Natural killer cell (primary cell): ENCODE data around the gene DNLZ. TPM values are rescaled to one million over a fixed set of nuclear protein-coding genes. Genes with fewer than 3 reads are reported as not detected.

Source experiments
- ATAC-seq, 3 donors: fragments of 150-1000 bp in 2 of 3; fragments of 200-7000 bp in 1 of 3; cut with Tn5 transposase; 1 replicate in 1 of 3; 2 replicates in 2 of 3; pipeline ENCODE4 v1.10.0; 2021; ENCODE audit warnings: mild to moderate bottlenecking in 2 of 3, moderate library complexity in 2 of 3
- DNase-seq, 2 donors: peaks; one replicate each; pipeline versions ENCODE4 v3.0.0 to v3.0.0-alpha.2; 2013 to 2021; ENCODE audit warnings: mixed read lengths in 1 of 2
- H3K27ac ChIP-seq: one replicate; pipeline ENCODE4 v1.5.1; 2013; ENCODE audit warnings: mild to moderate bottlenecking, low read length
- H3K27me3 ChIP-seq: one replicate; pipeline ENCODE4 v1.6.1; 2013; ENCODE audit warnings: low read length; ENCODE audit not compliant: control insufficient read depth, insufficient read depth
- H3K36me3 ChIP-seq: one replicate; pipeline ENCODE4 v1.6.1; 2013; ENCODE audit warnings: low read length; ENCODE audit not compliant: control insufficient read depth, insufficient read depth
- H3K4me1 ChIP-seq: one replicate; pipeline ENCODE4 v1.6.1; 2013; ENCODE audit warnings: low read length; ENCODE audit not compliant: control insufficient read depth, insufficient read depth
- H3K4me3 ChIP-seq: one replicate; pipeline ENCODE4 v1.5.1; 2013; ENCODE audit warnings: low read length
- H3K9me3 ChIP-seq: one replicate; pipeline ENCODE4 v1.6.1; 2013; ENCODE audit warnings: low read length; ENCODE audit not compliant: control insufficient read depth, insufficient read depth
- H3K27ac Mint-ChIP-seq, 2 donors: one replicate each; pipeline ENCODE4 v1.8.0; 2022; ENCODE audit warnings: mild to moderate bottlenecking in 2 of 2, mixed read lengths in 2 of 2, moderate library complexity in 1 of 2
- H3K27me3 Mint-ChIP-seq, 2 donors: one replicate each; pipeline ENCODE4 v1.8.0; 2022; ENCODE audit warnings: low read depth in 2 of 2, mixed read lengths in 2 of 2
- H3K36me3 Mint-ChIP-seq: one replicate; pipeline ENCODE4 v1.8.0; 2022; ENCODE audit warnings: mixed read lengths
- H3K4me1 Mint-ChIP-seq, 2 donors: one replicate each; pipeline ENCODE4 v1.8.0; 2022; ENCODE audit warnings: mixed read lengths in 2 of 2
- H3K4me3 Mint-ChIP-seq: one replicate; pipeline ENCODE4 v1.8.0; 2022; ENCODE audit warnings: mild to moderate bottlenecking, moderate library complexity, mixed read lengths
- H3K9me3 Mint-ChIP-seq, 2 donors: one replicate each; pipeline ENCODE4 v1.8.0; 2022; ENCODE audit warnings: mixed read lengths in 2 of 2
- WGBS: methylation state at CpG from one replicate; pipeline ENCODE4 v1.1.7; 2013; ENCODE audit warnings: missing lambda C conversion rate; ENCODE audit not compliant: insufficient coverage; 5-methylcytosine and 5-hydroxymethylcytosine counted together
- intact Hi-C: fragments of 100-400 bp; cut with micrococcal nuclease; formaldehyde crosslinking; loops from one replicate; pipeline ENCODE4 v1.14.2; 2022
- total RNA-seq, 4 donors: library from RNA; stranded (reverse); fragments of 120-200 nt in 1 of 4; gene quantifications; one replicate each; pipeline versions ENCODE4 v1.2.3 to v1.2.4, GENCODE V29; 2013 to 2022
- TF ChIP-seq, protein P1 (sequence below): fragments of 200-600 bp; IDR thresholded peaks from one replicate; pipeline ENCODE4 v1.8.0; 2022; ENCODE audit warnings: antibody characterized with exemption

The DNLZ gene
- total RNA-seq, 3 donors from 2014 or later (not counting 1 experiment from before 2014, with no cell fraction given) = 24.6 to 34.8 (median 28.9) TPM

DNA sequence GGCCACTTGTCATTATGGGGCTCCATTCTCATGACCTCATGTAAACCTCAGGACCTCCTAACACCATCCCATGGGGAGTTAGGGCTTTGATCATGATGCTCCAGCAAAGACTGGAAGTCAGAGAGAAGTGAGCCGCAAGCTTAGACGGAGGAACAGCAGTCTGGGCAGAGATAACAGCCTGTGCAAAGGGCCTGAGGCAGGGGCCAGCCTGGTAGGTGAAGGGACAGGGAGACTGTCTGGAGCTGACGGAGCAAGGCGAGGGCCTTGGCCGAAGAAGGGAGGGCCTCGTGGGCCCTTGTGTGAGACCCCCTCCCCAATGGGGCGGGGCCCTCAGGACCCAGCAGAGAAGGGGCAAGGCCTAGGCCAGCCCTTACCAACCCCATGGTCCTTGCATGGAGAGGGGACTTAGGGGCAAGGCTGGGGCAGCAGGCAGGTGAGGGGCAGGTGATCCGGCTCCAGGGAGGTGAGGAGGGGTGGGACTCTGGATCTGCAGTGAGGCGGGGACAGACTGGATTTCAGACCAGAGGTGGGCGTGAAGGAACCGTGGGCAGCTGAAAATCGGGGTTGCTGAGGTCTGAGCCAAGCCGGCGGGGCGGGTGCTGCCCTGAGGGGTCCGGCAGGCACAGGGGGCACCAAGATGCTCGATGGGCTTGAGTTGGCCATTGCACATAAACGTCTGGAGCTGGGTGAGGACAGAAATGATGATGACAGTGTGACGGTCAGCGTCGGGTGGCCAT, 18.8 kb downstream of the DNLZ start:
- H3K4me1 ChIP-seq = peaks cover 7% of the 10 kb centered on the region
- Mint-ChIP-seq H3K4me3 (no peak overlapping the region), H3K4me1 (no peaks in the 10 kb centered on the region), H3K27ac (no peak overlapping the region), H3K27me3 (no peaks in the 10 kb centered on the region), H3K36me3 (no peaks in the 10 kb centered on the region), H3K9me3 (no peaks in the 10 kb centered on the region)
- no peaks in the 10 kb centered on the region for H3K36me3 ChIP-seq
- no peak for DNase-seq
- no peak overlapping the region for H3K4me3 ChIP-seq
- TF ChIP-seq, protein P1, sequence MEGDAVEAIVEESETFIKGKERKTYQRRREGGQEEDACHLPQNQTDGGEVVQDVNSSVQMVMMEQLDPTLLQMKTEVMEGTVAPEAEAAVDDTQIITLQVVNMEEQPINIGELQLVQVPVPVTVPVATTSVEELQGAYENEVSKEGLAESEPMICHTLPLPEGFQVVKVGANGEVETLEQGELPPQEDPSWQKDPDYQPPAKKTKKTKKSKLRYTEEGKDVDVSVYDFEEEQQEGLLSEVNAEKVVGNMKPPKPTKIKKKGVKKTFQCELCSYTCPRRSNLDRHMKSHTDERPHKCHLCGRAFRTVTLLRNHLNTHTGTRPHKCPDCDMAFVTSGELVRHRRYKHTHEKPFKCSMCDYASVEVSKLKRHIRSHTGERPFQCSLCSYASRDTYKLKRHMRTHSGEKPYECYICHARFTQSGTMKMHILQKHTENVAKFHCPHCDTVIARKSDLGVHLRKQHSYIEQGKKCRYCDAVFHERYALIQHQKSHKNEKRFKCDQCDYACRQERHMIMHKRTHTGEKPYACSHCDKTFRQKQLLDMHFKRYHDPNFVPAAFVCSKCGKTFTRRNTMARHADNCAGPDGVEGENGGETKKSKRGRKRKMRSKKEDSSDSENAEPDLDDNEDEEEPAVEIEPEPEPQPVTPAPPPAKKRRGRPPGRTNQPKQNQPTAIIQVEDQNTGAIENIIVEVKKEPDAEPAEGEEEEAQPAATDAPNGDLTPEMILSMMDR = no peak
- no peak for ATAC-seq
- H3K27me3 ChIP-seq = no peaks in the 10 kb centered on the region
- intact Hi-C loops = no loop called here
- no peak overlapping the region for H3K27ac ChIP-seq
- WGBS = 89% methylated on average over 21 of the region's 21 CpGs
- no peaks in the 10 kb centered on the region for H3K9me3 ChIP-seq

GRCh38 chr9:136343884-136344269, 19.7 kb downstream of the DNLZ start:
- H3K9me3 Mint-ChIP-seq = no peaks in the 10 kb centered on the region
- Histone ChIP-seq H3K36me3 (no peaks in the 10 kb centered on the region), H3K9me3 (no peaks in the 10 kb centered on the region), H3K27me3 (no peaks in the 10 kb centered on the region), H3K27ac (no peak overlapping the region), H3K4me3 (no peak overlapping the region), H3K4me1 (peaks cover 7% of the 10 kb centered on the region)
- H3K4me3 Mint-ChIP-seq = no peak overlapping the region
- peaks cover 0 to 4% of the 10 kb centered on the region in 2 donors for H3K4me1 Mint-ChIP-seq
- 97% methylated on average over 24 of the region's 24 CpGs for WGBS
- intact Hi-C loops = no loop called here
- H3K36me3 Mint-ChIP-seq = no peaks in the 10 kb centered on the region
- no peak for ATAC-seq
- H3K27me3 Mint-ChIP-seq = no peaks in the 10 kb centered on the region
- no peak overlapping the region for H3K27ac Mint-ChIP-seq
- no peak for DNase-seq
- TF ChIP-seq, protein P1 = no peak

GRCh38 chr9:136343121-136343883, 20.2 kb downstream of the DNLZ start:
- 91% methylated on average over 22 of the region's 23 CpGs for WGBS
- H3K9me3 Mint-ChIP-seq = no peaks in the 10 kb centered on the region
- ATAC-seq (no peak), DNase-seq (no peak)
- no peak overlapping the region for H3K27ac ChIP-seq
- H3K4me3 ChIP-seq = no peak overlapping the region
- H3K36me3 ChIP-seq = no peaks in the 10 kb centered on the region
- H3K9me3 ChIP-seq = no peaks in the 10 kb centered on the region
- H3K27me3 ChIP-seq = no peaks in the 10 kb centered on the region
- H3K4me1 ChIP-seq = peaks cover 7% of the 10 kb centered on the region
- TF ChIP-seq, protein P1 = no peak
- no peak overlapping the region for H3K4me3 Mint-ChIP-seq
- H3K27ac Mint-ChIP-seq = no peak overlapping the region
- no peaks in the 10 kb centered on the region for H3K36me3 Mint-ChIP-seq
- no peaks in the 10 kb centered on the region for H3K27me3 Mint-ChIP-seq
- intact Hi-C loops = no loop called here
- peaks cover 0 to 7% of the 10 kb centered on the region in 2 donors for H3K4me1 Mint-ChIP-seq
